A549 (cell line): ENCODE results near the gene S100A4.

Experiments used
- CBX8 ChIP-seq: fragments of 200-600 bp; sonication (generic); IDR thresholded peaks from 2 replicates; pipeline ENCODE4 v1.6.1; 2016
- CHD2 ChIP-seq: fragments of 150-350 bp; IDR thresholded peaks from 2 replicates; pipeline ENCODE4 v1.6.1; 2014; ENCODE audit warnings: low read length; ENCODE audit not compliant: partially characterized antibody
- EP300 ChIP-seq, 2 experiments: fragments of >200 bp; sonication (Bioruptor Twin); formaldehyde crosslinking; IDR thresholded peaks; 2 replicates in 1 of 2; 3 replicates in 1 of 2; pipeline ENCODE4 v1.6.1; 2016 to 2017
- FOSL2 ChIP-seq, 2 experiments: fragments of 450-650 bp in 1 of 2; fragments of >200 bp in 1 of 2; sonication (Bioruptor Twin) in 1 of 2; formaldehyde crosslinking; IDR thresholded peaks; 2 replicates each; pipeline versions ENCODE4 v1.5.0 to v1.6.1; 2016 to 2020; ENCODE audit warnings: mild to moderate bottlenecking in 1 of 2, moderate library complexity in 1 of 2
- MAFK ChIP-seq: fragments of 450-650 bp; IDR thresholded peaks from 2 replicates; pipeline ENCODE4 v1.6.1; 2014; ENCODE audit not compliant: partially characterized antibody
- POLR2A ChIP-seq: IDR thresholded peaks from 2 replicates; pipeline ENCODE4 v1.6.1; 2012; ENCODE audit warnings: mild to moderate bottlenecking, low read length
- TF ChIP-seq, protein P1 (sequence below): fragments of >200 bp; sonication (Bioruptor Twin); formaldehyde crosslinking; IDR thresholded peaks from 3 replicates; pipeline ENCODE4 v1.5.1; 2016
- TF ChIP-seq, protein P2 (sequence below): fragments of 200-600 bp; sonication (generic); IDR thresholded peaks from 2 replicates; pipeline ENCODE4 v1.6.1; 2016; ENCODE audit warnings: antibody characterized with exemption, mild to moderate bottlenecking, moderate library complexity

DNA sequence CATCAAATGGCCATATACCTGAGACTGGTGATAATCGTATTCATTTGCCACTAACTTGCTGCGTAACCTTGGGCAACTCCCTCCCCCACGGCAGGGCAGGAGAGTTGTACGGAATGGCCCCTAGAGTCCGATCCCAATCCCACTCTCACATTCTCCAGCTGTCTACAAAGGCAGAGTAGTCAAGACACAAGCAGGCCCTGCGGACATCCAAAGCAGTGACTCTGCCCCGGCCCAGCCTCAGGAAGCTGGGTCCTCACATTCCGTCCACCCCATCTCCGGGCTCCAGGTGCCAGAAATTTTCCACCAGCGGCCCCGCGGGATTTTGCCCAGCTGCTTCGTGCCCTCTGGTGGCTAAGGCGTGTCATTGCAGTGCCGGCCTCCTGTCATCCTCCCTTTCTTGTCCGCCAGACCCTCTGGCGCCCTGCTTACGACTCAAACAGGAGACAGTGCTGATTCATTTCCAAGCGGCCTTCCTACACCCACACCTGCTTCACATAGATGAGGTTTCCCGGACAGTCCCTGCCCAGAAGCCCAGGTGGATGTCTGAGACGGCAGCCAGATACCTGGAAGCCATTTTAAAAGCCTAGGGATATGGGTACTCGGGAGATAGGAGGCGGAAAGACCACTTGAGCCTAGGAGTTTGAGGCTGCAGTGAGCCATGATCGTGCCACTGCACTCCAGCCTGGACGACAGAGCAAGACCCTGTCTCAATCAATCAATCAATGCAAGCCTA, 22.9 kb upstream of the S100A4 start:
- TF ChIP-seq, protein P1, sequence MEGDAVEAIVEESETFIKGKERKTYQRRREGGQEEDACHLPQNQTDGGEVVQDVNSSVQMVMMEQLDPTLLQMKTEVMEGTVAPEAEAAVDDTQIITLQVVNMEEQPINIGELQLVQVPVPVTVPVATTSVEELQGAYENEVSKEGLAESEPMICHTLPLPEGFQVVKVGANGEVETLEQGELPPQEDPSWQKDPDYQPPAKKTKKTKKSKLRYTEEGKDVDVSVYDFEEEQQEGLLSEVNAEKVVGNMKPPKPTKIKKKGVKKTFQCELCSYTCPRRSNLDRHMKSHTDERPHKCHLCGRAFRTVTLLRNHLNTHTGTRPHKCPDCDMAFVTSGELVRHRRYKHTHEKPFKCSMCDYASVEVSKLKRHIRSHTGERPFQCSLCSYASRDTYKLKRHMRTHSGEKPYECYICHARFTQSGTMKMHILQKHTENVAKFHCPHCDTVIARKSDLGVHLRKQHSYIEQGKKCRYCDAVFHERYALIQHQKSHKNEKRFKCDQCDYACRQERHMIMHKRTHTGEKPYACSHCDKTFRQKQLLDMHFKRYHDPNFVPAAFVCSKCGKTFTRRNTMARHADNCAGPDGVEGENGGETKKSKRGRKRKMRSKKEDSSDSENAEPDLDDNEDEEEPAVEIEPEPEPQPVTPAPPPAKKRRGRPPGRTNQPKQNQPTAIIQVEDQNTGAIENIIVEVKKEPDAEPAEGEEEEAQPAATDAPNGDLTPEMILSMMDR = peak; percentile 96
- no peak for TF ChIP-seq EP300 (IDR thresholded peaks at IDR 0.05)
- no peak for TF ChIP-seq POLR2A
- TF ChIP-seq, protein P2, sequence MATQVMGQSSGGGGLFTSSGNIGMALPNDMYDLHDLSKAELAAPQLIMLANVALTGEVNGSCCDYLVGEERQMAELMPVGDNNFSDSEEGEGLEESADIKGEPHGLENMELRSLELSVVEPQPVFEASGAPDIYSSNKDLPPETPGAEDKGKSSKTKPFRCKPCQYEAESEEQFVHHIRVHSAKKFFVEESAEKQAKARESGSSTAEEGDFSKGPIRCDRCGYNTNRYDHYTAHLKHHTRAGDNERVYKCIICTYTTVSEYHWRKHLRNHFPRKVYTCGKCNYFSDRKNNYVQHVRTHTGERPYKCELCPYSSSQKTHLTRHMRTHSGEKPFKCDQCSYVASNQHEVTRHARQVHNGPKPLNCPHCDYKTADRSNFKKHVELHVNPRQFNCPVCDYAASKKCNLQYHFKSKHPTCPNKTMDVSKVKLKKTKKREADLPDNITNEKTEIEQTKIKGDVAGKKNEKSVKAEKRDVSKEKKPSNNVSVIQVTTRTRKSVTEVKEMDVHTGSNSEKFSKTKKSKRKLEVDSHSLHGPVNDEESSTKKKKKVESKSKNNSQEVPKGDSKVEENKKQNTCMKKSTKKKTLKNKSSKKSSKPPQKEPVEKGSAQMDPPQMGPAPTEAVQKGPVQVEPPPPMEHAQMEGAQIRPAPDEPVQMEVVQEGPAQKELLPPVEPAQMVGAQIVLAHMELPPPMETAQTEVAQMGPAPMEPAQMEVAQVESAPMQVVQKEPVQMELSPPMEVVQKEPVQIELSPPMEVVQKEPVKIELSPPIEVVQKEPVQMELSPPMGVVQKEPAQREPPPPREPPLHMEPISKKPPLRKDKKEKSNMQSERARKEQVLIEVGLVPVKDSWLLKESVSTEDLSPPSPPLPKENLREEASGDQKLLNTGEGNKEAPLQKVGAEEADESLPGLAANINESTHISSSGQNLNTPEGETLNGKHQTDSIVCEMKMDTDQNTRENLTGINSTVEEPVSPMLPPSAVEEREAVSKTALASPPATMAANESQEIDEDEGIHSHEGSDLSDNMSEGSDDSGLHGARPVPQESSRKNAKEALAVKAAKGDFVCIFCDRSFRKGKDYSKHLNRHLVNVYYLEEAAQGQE = no peak
- TF ChIP-seq CHD2 = no peak
- TF ChIP-seq MAFK = peak; percentile 25
- no peak for TF ChIP-seq CBX8
- no peak for TF ChIP-seq FOSL2 (IDR thresholded peaks at IDR 0.05)
- TF ChIP-seq FOSL2 (CRISPR knock-in tag; IDR thresholded peaks at IDR 0.05) = peak; percentile 37; the same call in 1 of the 2 replicates
